ENCODE data around the gene CXCR4. TPM values are rescaled to one million over a fixed set of nuclear protein-coding genes. Genes with fewer than 3 reads are reported as not detected.

Gene CXCR4
- total RNA-seq, 1 experiment from 2014 or later: 1.3 TPM

GRCh38 chr2:136133176-136133575 lies 15.2 kb upstream of the CXCR4 start:
- ChIA-PET CTCF (no interaction called here), POLR2A (no interaction called here)
- no peak for TF ChIP-seq USF1 (CRISPR knock-in tag; IDR thresholded peaks at IDR 0.05)
- TF ChIP-seq E2F4 (CRISPR knock-in tag; IDR thresholded peaks at IDR 0.05; ENCODE audit: borderline replicate concordance, low read depth): no peak
- TF ChIP-seq GRHL2 (CRISPR knock-in tag; IDR thresholded peaks at IDR 0.05; ENCODE audit: insufficient replicate concordance, severe bottlenecking): no peak
- TF ChIP-seq GTF2I (CRISPR knock-in tag; conservative IDR thresholded peaks at IDR 0.05): no peak
- no peak for TF ChIP-seq ERG (CRISPR knock-in tag; IDR thresholded peaks at IDR 0.05)
- no peak for TF ChIP-seq AR (CRISPR knock-in tag; IDR thresholded peaks at IDR 0.05)
- no peak for TF ChIP-seq MAX (CRISPR knock-in tag; IDR thresholded peaks at IDR 0.05)
- TF ChIP-seq ZNF671 (CRISPR knock-in tag; IDR thresholded peaks at IDR 0.05): no peak
- TF ChIP-seq FOXJ3 (CRISPR knock-in tag; IDR thresholded peaks at IDR 0.05; ENCODE audit: borderline replicate concordance): no peak
- TF ChIP-seq ZMAT4 (CRISPR knock-in tag; IDR thresholded peaks at IDR 0.05): no peak
- no peak for TF ChIP-seq ATF3 (CRISPR knock-in tag; conservative IDR thresholded peaks at IDR 0.05)
- no peak for TF ChIP-seq FOXP1 (CRISPR knock-in tag; IDR thresholded peaks at IDR 0.05; ENCODE audit: borderline replicate concordance)
- no peak for TF ChIP-seq TCF7 (CRISPR knock-in tag; IDR thresholded peaks at IDR 0.05; ENCODE audit: low read depth)
- TF ChIP-seq ZNF532 (CRISPR knock-in tag; IDR thresholded peaks at IDR 0.05; ENCODE audit: borderline replicate concordance): no peak
- no peak for TF ChIP-seq ZNF232 (CRISPR knock-in tag; IDR thresholded peaks at IDR 0.05)
- no peak for TF ChIP-seq ZBTB21 (CRISPR knock-in tag; IDR thresholded peaks at IDR 0.05; ENCODE audit: borderline replicate concordance)
- TF ChIP-seq TEAD1 (CRISPR knock-in tag; IDR thresholded peaks at IDR 0.05): no peak
- no peaks in the 10 kb centered on the region for H3K36me3 Mint-ChIP-seq
- peaks cover 9% of the 10 kb centered on the region for H3K4me1 Mint-ChIP-seq
- H3K27me3 Mint-ChIP-seq (ENCODE audit: low read depth): no peaks in the 10 kb centered on the region
- no peaks in the 10 kb centered on the region for H3K9me3 Mint-ChIP-seq
- ATAC-seq (no peak), DNase-seq (ENCODE audit: low spot score) (no peak)
- no peak overlapping the region for H3K4me3 Mint-ChIP-seq
- no peak overlapping the region for H3K27ac Mint-ChIP-seq

Data from WTC11 (cell line).